Measurements from ENCODE around the gene MCCC2. TPM values are rescaled to one million over a fixed set of nuclear protein-coding genes. Genes with fewer than 3 reads are reported as not detected.

MCCC2 gene
- total RNA-seq, 1 donor: 28.2 TPM

GRCh38 chr5:71621268-71621667 is 34.1 kb downstream of the MCCC2 start:
- TF ChIP-seq, protein P1, sequence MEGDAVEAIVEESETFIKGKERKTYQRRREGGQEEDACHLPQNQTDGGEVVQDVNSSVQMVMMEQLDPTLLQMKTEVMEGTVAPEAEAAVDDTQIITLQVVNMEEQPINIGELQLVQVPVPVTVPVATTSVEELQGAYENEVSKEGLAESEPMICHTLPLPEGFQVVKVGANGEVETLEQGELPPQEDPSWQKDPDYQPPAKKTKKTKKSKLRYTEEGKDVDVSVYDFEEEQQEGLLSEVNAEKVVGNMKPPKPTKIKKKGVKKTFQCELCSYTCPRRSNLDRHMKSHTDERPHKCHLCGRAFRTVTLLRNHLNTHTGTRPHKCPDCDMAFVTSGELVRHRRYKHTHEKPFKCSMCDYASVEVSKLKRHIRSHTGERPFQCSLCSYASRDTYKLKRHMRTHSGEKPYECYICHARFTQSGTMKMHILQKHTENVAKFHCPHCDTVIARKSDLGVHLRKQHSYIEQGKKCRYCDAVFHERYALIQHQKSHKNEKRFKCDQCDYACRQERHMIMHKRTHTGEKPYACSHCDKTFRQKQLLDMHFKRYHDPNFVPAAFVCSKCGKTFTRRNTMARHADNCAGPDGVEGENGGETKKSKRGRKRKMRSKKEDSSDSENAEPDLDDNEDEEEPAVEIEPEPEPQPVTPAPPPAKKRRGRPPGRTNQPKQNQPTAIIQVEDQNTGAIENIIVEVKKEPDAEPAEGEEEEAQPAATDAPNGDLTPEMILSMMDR (IDR thresholded peaks at IDR 0.05; ENCODE audit: extremely low read depth, low read depth, low read length): no peak
- no peak for DNase-seq (ENCODE audit: insufficient read length, low spot score, missing footprints)
- Histone ChIP-seq H3K79me2 (ENCODE audit: insufficient read depth, low read length) (no peaks in the 10 kb centered on the region), H3K4me3 (ENCODE audit: insufficient read depth, low read length) (no peak overlapping the region), H3K27ac (ENCODE audit: low read depth, low read length) (no peak overlapping the region), H3K36me3 (ENCODE audit: insufficient read depth, low read length) (no peaks in the 10 kb centered on the region), H4K20me1 (ENCODE audit: insufficient read depth, low read length) (no peaks in the 10 kb centered on the region), H3K9me3 (ENCODE audit: low read depth, low read length) (no peaks in the 10 kb centered on the region), H3K27me3 (ENCODE audit: insufficient read depth, low read length) (no peaks in the 10 kb centered on the region), H3K4me1 (ENCODE audit: insufficient read depth, low read length) (no peaks in the 10 kb centered on the region), H2AFZ (ENCODE audit: low read length) (no peak overlapping the region), H3K4me2 (ENCODE audit: insufficient read depth, low read length) (no peak overlapping the region)

- Histone ChIP-seq H3K9me3 (ENCODE audit: low read depth, low read length) (no peaks in the 10 kb centered on the region), H3K27me3 (ENCODE audit: insufficient read depth, low read length) (no peaks in the 10 kb centered on the region), H3K4me1 (ENCODE audit: insufficient read depth, low read length) (no peaks in the 10 kb centered on the region), H2AFZ (ENCODE audit: low read length) (no peak overlapping the region), H3K4me3 (ENCODE audit: insufficient read depth, low read length) (no peak overlapping the region), H4K20me1 (ENCODE audit: insufficient read depth, low read length) (no peaks in the 10 kb centered on the region), H3K27ac (ENCODE audit: low read depth, low read length) (no peak overlapping the region), H3K36me3 (ENCODE audit: insufficient read depth, low read length) (no peaks in the 10 kb centered on the region), H3K79me2 (ENCODE audit: insufficient read depth, low read length) (no peaks in the 10 kb centered on the region), H3K4me2 (ENCODE audit: insufficient read depth, low read length) (no peak overlapping the region)
- TF ChIP-seq, protein P1 (IDR thresholded peaks at IDR 0.05; ENCODE audit: extremely low read depth, low read depth, low read length): no peak
- no peak for DNase-seq (ENCODE audit: insufficient read length, low spot score, missing footprints)
Measured at GRCh38 chr5:71621741-71622140, 34.6 kb downstream of the MCCC2 start.

DNA sequence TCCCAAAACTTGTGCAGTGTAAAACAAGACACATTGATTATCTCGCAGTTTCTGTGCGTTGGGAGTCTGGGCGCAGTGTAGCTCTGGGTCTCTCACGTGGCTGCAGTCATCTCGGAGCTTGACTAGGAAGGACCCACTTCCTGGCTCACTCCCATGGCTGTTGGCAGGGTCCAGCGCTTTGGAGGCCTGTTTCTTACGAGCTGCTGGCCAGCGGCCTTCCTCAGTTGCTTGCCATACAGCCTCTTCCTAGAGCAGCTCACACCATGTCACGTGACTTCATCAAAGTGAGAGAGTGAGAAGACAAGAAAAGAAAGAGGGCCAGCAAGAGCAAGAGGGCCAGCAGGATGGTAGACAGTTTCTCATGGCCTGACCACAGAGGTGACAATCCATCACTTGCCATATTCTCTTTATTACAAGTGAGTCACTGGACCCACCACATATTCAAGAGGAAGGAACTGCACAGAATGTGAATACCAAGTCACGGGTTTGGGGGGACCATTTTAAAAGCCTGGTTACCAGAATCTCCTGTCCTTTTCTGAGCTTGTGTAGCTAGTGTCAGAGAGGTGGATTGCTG is 36.2 kb downstream of the MCCC2 start:
- H3K27ac ChIP-seq (ENCODE audit: low read depth, low read length): no peak overlapping the region
- H3K4me2 ChIP-seq (ENCODE audit: insufficient read depth, low read length): no peak overlapping the region
- no peaks in the 10 kb centered on the region for H3K4me1 ChIP-seq (ENCODE audit: insufficient read depth, low read length)
- H3K4me3 ChIP-seq (ENCODE audit: insufficient read depth, low read length): no peak overlapping the region
- no peaks in the 10 kb centered on the region for H3K27me3 ChIP-seq (ENCODE audit: insufficient read depth, low read length)
- no peak for DNase-seq (ENCODE audit: insufficient read length, low spot score, missing footprints)
- H2AFZ ChIP-seq (ENCODE audit: low read length): no peak overlapping the region
- no peaks in the 10 kb centered on the region for H3K9me3 ChIP-seq (ENCODE audit: low read depth, low read length)
- no peaks in the 10 kb centered on the region for H4K20me1 ChIP-seq (ENCODE audit: insufficient read depth, low read length)
- no peaks in the 10 kb centered on the region for H3K79me2 ChIP-seq (ENCODE audit: insufficient read depth, low read length)
- TF ChIP-seq, protein P1 (IDR thresholded peaks at IDR 0.05; ENCODE audit: extremely low read depth, low read depth, low read length): no peak
- H3K36me3 ChIP-seq (ENCODE audit: insufficient read depth, low read length): no peaks in the 10 kb centered on the region

GRCh38 chr5:71629950-71630349 is 42.8 kb downstream of the MCCC2 start:
- TF ChIP-seq, protein P1 (IDR thresholded peaks at IDR 0.05; ENCODE audit: extremely low read depth, low read depth, low read length): no peak
- H3K27ac ChIP-seq (ENCODE audit: low read depth, low read length): no peak overlapping the region
- no peaks in the 10 kb centered on the region for H3K27me3 ChIP-seq (ENCODE audit: insufficient read depth, low read length)
- H2AFZ ChIP-seq (ENCODE audit: low read length): no peak overlapping the region
- no peak overlapping the region for H3K4me3 ChIP-seq (ENCODE audit: insufficient read depth, low read length)
- H3K79me2 ChIP-seq (ENCODE audit: insufficient read depth, low read length): no peaks in the 10 kb centered on the region
- H3K9me3 ChIP-seq (ENCODE audit: low read depth, low read length): no peaks in the 10 kb centered on the region
- H4K20me1 ChIP-seq (ENCODE audit: insufficient read depth, low read length): no peaks in the 10 kb centered on the region
- no peak overlapping the region for H3K4me2 ChIP-seq (ENCODE audit: insufficient read depth, low read length)
- DNase-seq (ENCODE audit: insufficient read length, low spot score, missing footprints): no peak
- H3K4me1 ChIP-seq (ENCODE audit: insufficient read depth, low read length): no peaks in the 10 kb centered on the region
- H3K36me3 ChIP-seq (ENCODE audit: insufficient read depth, low read length): peaks cover 4% of the 10 kb centered on the region

Data from osteoblast (primary cell).